Activated T-cell treated with anti-CD3 and anti-CD28 coated beads for 4 hours (primary cell): ENCODE measurements around the gene WNT3.

ENCODE experiments used
- DNase-seq: peaks from one replicate; pipeline ENCODE4 v3.0.0-alpha.2; 2020

The WNT3 gene

GRCh38 chr17:46722662-46723285 lies 95.7 kb downstream of the WNT3 start:
- no peak for DNase-seq

- DNase-seq: no peak
Observed at GRCh38 chr17:46720408-46720807, 98.1 kb downstream of the WNT3 start.

DNA sequence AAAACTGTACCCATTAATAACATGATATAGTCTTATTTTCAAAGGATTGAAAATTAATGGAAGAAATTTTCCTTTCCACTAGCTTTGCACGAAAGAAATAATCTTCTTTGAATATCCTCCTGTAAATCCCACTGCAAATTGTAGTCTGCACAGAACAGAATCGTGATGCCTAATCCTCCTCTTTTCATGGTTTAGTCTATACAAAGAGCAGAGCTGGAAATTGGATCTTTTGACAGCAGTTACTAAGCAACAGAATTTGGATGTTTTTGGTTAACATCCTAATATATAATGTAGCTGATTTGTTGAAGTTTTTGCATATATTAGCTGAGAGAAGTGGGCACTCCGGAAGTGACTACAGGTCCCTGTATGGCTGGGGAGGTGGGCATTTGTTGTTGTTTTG lies 98.6 kb downstream of the WNT3 start:
- no peak for DNase-seq

DNA sequence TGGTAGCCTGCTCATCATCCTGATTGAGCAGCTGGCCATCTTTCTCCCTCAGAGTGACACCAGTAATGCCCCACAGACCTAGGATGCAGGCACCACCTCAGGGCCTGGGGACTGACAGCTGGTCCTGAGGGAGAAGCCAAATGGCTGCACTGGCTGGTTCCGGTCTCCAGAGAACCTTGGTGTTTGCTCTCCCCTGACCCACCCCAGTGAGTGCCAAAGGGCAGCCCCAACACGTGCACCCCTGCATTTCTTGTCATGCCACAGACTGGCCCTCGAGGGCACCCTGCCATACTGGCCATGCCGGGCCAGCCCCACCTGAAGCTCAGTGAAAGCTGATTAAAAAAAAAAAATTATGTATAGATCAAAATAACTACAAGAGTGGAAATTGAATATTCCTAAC lies 100.5 kb downstream of the WNT3 start:
- DNase-seq: no peak
